ENCODE measurements around the gene PTPN3. TPM values are rescaled to one million over a fixed set of nuclear protein-coding genes. Genes with fewer than 3 reads are reported as not detected.
A peak's percentile ranks its signal among the peaks of the same experiment; 100 is the strongest.

The PTPN3 gene
- total RNA-seq, 1 donor from 2014 or later, result 6.8 TPM

- no peak overlapping the region for H3K4me3 Mint-ChIP-seq
Measured at GRCh38 chr9:109474170-109474569, 23.9 kb downstream of the PTPN3 start.

DNA sequence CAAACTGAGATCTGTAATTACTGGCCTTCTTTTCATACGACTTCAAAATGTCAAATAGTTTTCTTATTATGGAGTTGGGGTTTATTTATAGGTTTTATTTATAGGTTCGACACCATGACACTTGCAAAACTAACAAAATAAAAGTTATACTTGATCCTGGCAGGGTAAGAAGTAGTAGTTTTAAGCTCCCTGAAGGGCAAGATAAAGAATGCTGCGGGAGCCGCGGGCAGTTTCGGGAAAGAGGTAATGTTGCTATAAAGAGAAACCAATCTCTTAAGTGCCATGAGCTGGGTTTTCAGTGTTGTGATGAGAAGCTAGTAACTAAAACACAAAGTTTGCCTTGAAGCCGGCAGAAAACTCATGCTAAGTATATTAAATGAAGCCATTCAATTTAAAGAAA, 24.8 kb downstream of the PTPN3 start:
- peaks cover 2% of the 10 kb centered on the region for H3K27me3 Mint-ChIP-seq (ENCODE audit: low read depth)
- peaks cover 22% of the 10 kb centered on the region for H3K4me1 Mint-ChIP-seq
- H3K9me3 Mint-ChIP-seq, result no peaks in the 10 kb centered on the region

More at GRCh38 chr9:109474170-109474569, 23.9 kb downstream of the PTPN3 start:
- DNase-seq (ENCODE audit: low spot score in 2 of 2, unreplicated experiment in 2 of 2), result no peak
- H3K36me3 Mint-ChIP-seq, result no peaks in the 10 kb centered on the region
- H3K4me1 Mint-ChIP-seq, result peaks cover 22% of the 10 kb centered on the region
- H3K27ac Mint-ChIP-seq, result no peak overlapping the region
- peaks cover 2% of the 10 kb centered on the region for H3K27me3 Mint-ChIP-seq (ENCODE audit: low read depth)
- H3K9me3 Mint-ChIP-seq, result no peaks in the 10 kb centered on the region
- TF ChIP-seq, protein P1, sequence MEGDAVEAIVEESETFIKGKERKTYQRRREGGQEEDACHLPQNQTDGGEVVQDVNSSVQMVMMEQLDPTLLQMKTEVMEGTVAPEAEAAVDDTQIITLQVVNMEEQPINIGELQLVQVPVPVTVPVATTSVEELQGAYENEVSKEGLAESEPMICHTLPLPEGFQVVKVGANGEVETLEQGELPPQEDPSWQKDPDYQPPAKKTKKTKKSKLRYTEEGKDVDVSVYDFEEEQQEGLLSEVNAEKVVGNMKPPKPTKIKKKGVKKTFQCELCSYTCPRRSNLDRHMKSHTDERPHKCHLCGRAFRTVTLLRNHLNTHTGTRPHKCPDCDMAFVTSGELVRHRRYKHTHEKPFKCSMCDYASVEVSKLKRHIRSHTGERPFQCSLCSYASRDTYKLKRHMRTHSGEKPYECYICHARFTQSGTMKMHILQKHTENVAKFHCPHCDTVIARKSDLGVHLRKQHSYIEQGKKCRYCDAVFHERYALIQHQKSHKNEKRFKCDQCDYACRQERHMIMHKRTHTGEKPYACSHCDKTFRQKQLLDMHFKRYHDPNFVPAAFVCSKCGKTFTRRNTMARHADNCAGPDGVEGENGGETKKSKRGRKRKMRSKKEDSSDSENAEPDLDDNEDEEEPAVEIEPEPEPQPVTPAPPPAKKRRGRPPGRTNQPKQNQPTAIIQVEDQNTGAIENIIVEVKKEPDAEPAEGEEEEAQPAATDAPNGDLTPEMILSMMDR (IDR thresholded peaks at IDR 0.05; ENCODE audit: unreplicated experiment), result no peak

DNA sequence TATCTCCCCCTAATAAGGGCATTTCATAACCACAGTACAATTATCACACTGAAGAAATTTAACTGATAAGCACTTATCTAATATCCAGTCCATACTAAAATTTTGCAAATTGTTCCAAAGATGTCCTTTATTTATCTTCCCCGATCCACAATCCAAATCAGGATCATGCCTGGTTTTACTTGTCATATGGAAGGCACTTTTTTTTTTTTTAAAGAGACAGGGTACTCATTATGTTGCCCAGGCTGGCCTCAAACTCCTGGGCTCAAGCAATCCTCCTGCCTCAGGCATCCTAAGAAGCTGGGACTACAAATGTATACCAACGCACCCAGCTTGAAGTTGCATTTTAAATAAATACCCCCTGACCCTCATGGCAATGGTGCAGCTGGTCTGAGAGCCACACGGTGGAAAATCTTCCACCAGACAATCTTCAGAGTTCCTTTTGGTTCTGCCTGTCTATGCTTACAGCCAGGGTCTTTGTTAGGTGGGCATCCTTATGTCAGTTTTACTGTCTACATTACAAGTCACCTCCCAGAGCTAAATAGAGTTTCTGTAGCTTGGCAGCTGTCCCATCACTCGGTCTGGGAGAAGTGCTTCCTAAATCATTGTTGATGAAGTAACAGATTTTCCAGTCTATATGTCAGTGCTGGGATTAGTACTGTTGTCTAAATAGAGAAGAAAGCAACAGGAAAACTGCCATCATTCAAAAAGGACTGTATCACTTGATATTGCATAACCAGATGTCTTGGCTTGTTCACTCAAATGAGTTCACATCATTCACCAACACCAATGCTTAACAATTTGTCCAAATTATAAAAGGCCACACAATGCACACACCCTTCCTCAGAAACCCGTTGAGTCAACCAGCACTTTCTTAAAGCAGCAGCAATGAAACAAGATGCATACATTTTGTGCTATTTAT, 26.4 kb downstream of the PTPN3 start:
- TF ChIP-seq, protein P1 (IDR thresholded peaks at IDR 0.05; ENCODE audit: unreplicated experiment), result no peak
- no peaks in the 10 kb centered on the region for H3K36me3 Mint-ChIP-seq
- H3K4me1 Mint-ChIP-seq, result peaks cover 7% of the 10 kb centered on the region
- H3K27ac Mint-ChIP-seq, result no peak overlapping the region
- H3K4me3 Mint-ChIP-seq, result no peak overlapping the region
- no peaks in the 10 kb centered on the region for H3K9me3 Mint-ChIP-seq
- H3K27me3 Mint-ChIP-seq (ENCODE audit: low read depth), result peaks cover 2% of the 10 kb centered on the region
- DNase-seq (ENCODE audit: low spot score in 2 of 2, unreplicated experiment in 2 of 2), result no peak

More for the DNA sequence above, 24.8 kb downstream of the PTPN3 start:
- H3K4me3 Mint-ChIP-seq, result no peak overlapping the region
- TF ChIP-seq, protein P1 (IDR thresholded peaks at IDR 0.05; ENCODE audit: unreplicated experiment), result no peak
- no peaks in the 10 kb centered on the region for H3K36me3 Mint-ChIP-seq
- no peak for DNase-seq (ENCODE audit: low spot score in 2 of 2, unreplicated experiment in 2 of 2)
- H3K27ac Mint-ChIP-seq, result no peak overlapping the region

- TF ChIP-seq, protein P1 (IDR thresholded peaks at IDR 0.05; ENCODE audit: unreplicated experiment), result peak; percentile 85
- Mint-ChIP-seq H3K4me1 (peaks cover 3% of the 10 kb centered on the region), H3K27me3 (ENCODE audit: low read depth) (peaks cover 2% of the 10 kb centered on the region), H3K36me3 (no peaks in the 10 kb centered on the region), H3K9me3 (no peaks in the 10 kb centered on the region), H3K27ac (no peak overlapping the region), H3K4me3 (no peak overlapping the region)
- DNase-seq (ENCODE audit: low spot score in 2 of 2, unreplicated experiment in 2 of 2), result peak in 1 of 2 experiments; percentile 73
Measured at GRCh38 chr9:109469646-109470358, 28.3 kb downstream of the PTPN3 start.

DNA sequence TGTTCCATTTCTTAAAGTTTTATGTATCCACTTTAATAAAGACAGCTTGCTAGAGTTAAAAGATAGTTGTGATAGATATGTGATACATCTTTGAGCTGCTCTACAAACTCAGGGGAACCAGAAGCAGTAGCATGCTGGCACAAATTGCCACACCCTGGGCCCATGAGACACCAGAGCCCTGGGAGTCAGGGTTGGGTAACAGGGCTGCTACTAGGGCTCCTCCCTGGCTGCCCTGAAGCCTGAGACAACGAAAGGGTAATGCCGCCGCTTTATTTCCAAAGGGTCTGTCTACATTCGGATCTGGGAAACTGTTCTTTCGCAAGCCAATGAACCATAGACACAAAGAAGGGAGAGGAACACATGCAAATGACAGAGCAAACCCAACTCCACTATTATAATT, 29.2 kb downstream of the PTPN3 start:
- Mint-ChIP-seq H3K27me3 (ENCODE audit: low read depth) (no peaks in the 10 kb centered on the region), H3K36me3 (no peaks in the 10 kb centered on the region), H3K4me1 (peaks cover 3% of the 10 kb centered on the region), H3K27ac (no peak overlapping the region), H3K9me3 (no peaks in the 10 kb centered on the region), H3K4me3 (no peak overlapping the region)
- DNase-seq (ENCODE audit: low spot score in 2 of 2, unreplicated experiment in 2 of 2), result no peak
- TF ChIP-seq, protein P1 (IDR thresholded peaks at IDR 0.05; ENCODE audit: unreplicated experiment), result no peak

Data from mesothelial cell of epicardium (in vitro differentiated cells).